ENCODE results near the gene MAGI2.
A peak's percentile ranks its signal among the peaks of the same experiment; 100 is the strongest.
"Not testable (repeated sequence)": the region's sequence is repeated elsewhere in the genome, so short reads cannot be mapped to it uniquely, and the experiment has no call there.

MAGI2 gene

DNA sequence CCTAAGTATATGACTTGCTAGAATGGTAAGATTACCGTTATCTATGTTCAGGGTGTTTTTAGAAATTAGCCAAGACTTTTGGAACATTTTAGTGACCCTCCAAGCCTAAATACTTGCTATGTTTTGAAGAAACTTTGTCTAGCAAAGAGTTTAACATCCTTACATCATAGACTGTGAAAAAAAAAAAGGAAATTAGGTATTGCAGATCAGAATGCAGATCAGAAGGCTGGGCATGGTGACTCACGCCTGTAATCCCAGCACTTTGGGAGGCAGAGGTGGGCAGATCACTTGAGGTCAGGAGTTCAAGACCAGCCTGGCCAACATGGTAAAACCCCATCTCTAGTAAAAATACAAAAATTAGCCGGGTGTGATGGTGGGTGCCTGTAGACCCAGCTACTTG lies 10.7 kb downstream of the MAGI2 start:
- DNase-seq, result not testable (repeated sequence)

- DNase-seq, result no peak
Observed at GRCh38 chr7:79436378-79436777, 17.1 kb downstream of the MAGI2 start.

GRCh38 chr7:79434867-79435266 lies 18.6 kb downstream of the MAGI2 start:
- DNase-seq, result no peak

DNA sequence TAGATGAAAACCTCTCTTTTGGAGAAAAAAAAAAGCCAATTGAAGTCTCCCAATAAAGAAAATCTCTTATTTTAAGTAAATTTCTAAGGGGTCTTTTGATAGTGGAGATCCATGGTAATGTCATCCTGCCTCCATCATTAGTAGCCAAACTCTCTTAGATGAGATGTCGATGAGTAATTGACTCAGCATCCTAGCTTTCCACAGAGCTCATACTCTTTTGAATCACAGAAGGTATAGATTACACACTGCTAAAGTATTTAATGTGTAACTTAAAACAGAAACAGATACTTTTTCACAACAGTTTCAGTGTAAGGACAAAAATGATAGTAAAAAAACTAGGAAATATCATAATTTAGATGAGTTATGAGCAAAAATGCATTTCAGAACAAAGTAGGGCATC lies 19.4 kb downstream of the MAGI2 start:
- no peak for DNase-seq

GRCh38 chr7:79430391-79430790 lies 23.1 kb downstream of the MAGI2 start:
- no peak for DNase-seq

GRCh38 chr7:79425665-79426064 lies 27.8 kb downstream of the MAGI2 start:
- DNase-seq, result no peak

DNA sequence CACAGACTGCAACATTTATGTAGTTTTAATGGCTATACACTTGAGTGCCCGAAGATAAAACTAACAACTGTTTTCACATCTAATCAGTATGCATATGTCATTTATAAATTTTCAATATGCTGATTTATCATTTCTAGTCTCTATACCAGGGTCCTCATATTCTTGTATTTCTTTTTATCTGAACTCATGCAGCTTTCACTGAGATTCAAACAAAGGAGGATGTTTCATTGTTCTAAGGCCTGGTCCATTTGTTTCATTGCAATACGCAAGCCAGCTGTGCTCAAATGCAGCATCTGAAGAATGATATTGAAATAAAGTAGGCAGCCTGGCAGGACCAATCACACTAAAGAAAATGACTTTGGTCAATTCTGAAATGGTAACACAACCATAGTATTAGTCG lies 31.7 kb downstream of the MAGI2 start:
- no peak for DNase-seq

DNA sequence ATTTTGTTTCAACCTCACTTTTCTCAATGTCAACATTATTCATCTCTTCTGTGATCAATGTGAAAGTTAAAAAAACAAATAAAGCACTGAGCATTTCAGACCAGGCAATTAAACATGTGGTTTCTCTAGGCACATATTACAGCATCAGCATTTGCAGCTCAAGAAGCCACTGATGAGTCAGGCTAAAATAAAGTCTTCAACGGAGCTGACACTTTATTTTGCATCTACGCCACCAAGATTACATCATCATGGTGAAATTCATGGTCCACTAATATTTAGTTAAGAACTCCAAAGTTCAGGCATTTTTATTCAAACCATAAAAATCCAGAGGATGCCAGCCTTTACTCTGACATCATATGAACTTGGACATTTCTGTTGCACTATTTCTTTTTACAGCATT lies 33.0 kb downstream of the MAGI2 start:
- DNase-seq, result no peak

DNA sequence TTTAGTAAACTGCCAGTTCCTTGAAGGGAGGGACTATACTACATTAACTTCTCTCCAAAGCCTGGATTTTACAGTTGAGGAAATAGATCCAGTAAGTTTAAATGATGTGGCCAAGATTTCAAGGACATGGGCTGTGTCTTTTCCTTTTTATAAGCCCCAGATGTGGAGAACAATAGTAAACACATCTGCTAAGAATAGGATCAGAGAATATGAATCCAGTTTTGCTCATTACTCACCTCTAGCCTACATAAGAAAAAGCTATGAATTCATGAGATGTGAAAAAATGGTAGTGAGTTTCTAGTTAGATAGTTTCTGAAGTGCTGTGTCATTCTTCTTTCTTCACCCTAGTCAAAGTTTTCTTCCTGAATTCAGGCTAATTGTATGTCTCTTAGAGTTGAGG lies 38.6 kb downstream of the MAGI2 start:
- no peak for DNase-seq

DNA sequence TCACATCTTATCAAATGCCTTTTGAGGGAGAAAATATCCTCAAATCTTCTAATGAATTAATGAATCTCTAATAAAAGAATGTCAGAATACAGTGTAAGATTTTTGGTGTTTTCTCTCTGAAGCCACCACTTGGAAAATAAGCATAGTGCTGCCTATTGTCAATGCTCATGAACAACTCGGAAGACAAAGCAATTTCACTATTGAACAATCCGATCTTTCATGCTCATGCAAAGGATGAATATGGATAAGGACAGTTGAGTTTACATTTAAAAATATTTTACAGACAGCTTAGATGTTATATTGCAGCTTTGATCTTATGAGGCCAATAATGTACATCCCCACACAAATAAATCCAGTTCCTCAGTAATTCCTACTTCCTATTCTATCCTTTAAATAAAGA lies 40.6 kb downstream of the MAGI2 start:
- DNase-seq, result no peak

DNA sequence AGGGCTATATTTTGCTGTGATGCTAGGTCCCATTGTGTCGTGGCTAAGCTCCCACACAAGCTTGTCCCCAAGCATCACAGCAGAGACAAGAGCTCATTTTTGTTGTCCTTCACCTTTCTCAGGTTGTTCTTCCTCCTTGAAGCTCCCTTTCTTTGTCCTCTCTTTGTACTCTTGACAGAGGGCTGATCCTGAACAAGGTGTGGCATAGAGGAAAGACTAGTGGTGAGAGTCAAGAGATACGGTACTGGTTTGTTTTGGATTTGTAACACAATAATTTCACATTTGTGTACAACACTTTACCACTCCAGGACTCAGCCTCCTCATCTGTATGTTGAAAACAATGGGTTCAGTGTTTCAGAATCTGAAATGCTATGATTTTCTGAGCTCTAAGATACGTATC lies 41.0 kb downstream of the MAGI2 start:
- DNase-seq, result no peak

DNA sequence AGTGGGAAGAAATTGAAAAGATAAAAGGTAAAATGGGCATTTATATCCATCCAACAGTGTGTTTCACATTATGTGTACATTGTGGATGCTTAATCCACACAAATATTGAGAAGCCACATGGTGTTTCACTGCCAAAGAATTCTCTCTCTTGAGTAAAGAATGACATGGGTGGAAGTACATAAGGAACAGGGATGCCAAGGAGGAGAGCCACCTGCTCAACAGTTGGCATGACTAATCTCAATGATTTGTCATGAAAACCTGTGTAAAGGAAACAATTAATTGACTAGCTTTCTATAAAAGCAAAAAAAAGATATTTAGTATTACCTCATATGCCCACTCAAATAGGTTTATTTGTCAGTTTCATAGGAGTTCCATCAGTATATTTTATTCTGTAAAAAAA lies 43.1 kb downstream of the MAGI2 start:
- no peak for DNase-seq

DNA sequence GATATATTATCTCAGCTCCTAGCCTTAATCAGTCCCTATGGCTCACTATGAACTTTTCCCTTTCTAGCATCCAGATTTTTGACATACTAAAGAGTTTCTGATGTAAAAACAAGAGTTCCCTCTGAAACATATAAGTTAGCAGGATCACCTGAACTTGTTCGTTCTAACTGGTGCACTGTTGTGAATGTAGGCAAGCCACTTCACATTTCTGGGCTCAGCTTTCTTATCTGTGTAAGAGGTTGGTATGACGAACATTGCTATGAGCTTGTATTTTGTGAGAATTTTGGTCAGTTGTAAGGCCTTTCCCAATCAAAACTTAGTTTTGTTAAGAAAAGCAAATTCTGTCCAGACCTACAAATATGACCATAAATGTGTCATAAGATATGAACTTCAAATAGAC lies 46.1 kb downstream of the MAGI2 start:
- no peak for DNase-seq

DNA sequence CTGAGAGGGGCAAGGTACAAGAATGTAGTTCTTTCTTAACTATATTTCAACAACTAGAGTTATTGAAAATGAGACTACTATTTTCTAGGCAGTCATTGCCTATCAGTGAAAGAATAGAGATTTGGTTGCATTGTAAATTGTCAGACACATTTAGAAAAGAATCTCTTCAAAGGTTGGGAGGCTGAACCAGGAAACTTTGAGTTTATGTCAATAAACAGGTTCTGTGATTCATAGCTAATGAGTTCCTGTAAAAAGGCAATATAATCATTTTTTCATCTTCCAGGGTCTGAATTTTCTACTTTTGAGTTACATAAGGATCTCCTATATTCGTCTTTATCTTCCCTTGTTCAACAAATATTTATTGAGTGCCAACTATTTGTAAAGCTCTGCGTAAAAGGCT lies 47.1 kb downstream of the MAGI2 start:
- DNase-seq, result no peak

DNA sequence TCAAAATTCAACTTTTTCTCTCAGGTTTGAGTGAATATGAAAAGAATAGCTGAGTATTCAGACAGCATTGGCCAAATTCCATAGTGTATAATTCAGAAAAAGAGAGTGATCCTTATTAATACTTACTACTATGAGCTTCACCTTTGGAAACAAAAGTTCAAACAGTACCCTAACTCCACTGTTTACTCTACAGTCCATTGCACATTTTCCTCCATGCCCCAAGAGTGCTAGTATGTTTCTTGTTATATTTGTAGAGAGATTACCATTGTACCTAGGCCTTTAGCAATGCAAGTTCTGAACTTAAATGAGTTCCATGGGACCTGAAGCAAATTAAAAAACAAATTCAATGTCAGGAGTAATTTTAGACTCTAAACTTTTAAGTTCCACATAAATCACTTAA lies 48.1 kb downstream of the MAGI2 start:
- no peak for DNase-seq

GRCh38 chr7:79403879-79404278 lies 49.6 kb downstream of the MAGI2 start:
- peak; percentile 76 for DNase-seq

GRCh38 chr7:79403451-79403850 lies 50.0 kb downstream of the MAGI2 start:
- no peak for DNase-seq

GRCh38 chr7:79401254-79401653 lies 52.2 kb downstream of the MAGI2 start:
- DNase-seq, result no peak

GRCh38 chr7:79400222-79400621 lies 53.2 kb downstream of the MAGI2 start:
- DNase-seq, result no peak

DNA sequence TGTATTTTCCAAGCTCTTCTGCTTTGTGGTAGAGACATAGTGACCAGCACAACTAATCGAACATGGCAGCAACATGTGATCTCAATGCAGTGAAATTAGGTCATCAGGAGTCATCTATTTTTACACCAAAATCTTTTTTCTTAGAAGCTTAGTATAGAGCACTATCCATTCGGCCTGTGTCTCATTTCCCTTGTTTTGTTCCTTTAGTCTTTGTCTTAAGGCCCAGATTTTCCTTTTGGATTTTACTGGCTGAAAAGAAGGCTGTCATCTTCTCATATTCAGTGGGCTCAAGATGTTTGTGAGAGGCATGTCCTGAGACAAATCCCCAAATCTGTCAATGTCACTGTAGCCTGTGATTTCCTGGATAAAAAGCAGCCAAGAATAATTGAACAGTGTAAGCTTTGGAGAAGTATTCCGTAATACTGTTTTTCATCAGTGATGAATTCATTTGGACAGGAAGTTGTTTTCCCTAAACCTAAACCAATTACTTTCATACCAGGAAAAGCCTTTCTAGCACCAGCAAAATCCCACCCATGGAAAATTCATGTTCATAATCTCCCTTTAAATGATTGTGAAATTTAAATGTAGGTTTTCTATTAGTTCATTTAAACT lies 55.2 kb downstream of the MAGI2 start:
- DNase-seq, result no peak

- no peak for DNase-seq
Observed at GRCh38 chr7:79386688-79387422, 66.6 kb downstream of the MAGI2 start.

- no peak for DNase-seq
Observed at GRCh38 chr7:79381921-79382320, 71.5 kb downstream of the MAGI2 start.

- DNase-seq, result no peak
Observed at GRCh38 chr7:79377097-79377496, 76.4 kb downstream of the MAGI2 start.

GRCh38 chr7:79376299-79377025 lies 77.0 kb downstream of the MAGI2 start:
- DNase-seq, result no peak
